Hematopoietic multipotent progenitor cell treated with erythropoietin and hydrocortisone succinate and interleukin-3 and kit ligand, for 8 days (in vitro differentiated cells): ENCODE data around the gene ONECUT3.

Experiments
- DNase-seq: peaks from one replicate; pipeline ENCODE4 v3.0.0-alpha.2; 2015

The ONECUT3 gene

GRCh38 chr19:1742989-1743696 is 10.2 kb upstream of the ONECUT3 start:
- DNase-seq, result no peak

- no peak for DNase-seq
Observed at GRCh38 chr19:1744133-1744665, 9.1 kb upstream of the ONECUT3 start.

GRCh38 chr19:1744822-1745563 is 8.3 kb upstream of the ONECUT3 start:
- no peak for DNase-seq

- DNase-seq, result no peak
Observed at GRCh38 chr19:1745589-1746031, 7.7 kb upstream of the ONECUT3 start.

- DNase-seq, result no peak
Observed at GRCh38 chr19:1746401-1747284, 6.7 kb upstream of the ONECUT3 start.

- no peak for DNase-seq
Observed at GRCh38 chr19:1747285-1748114, 5.8 kb upstream of the ONECUT3 start.

- peak; percentile 16 for DNase-seq
Observed at GRCh38 chr19:1748115-1748872, 5.0 kb upstream of the ONECUT3 start.

GRCh38 chr19:1748873-1749341 is 4.4 kb upstream of the ONECUT3 start:
- no peak for DNase-seq

- DNase-seq, result no peak
Observed at GRCh38 chr19:1749373-1750342, 3.6 kb upstream of the ONECUT3 start.

- DNase-seq, result no peak
Observed at GRCh38 chr19:1750343-1751021, 2.8 kb upstream of the ONECUT3 start.

- no peak for DNase-seq
Observed at GRCh38 chr19:1751367-1752008, 1.8 kb upstream of the ONECUT3 start.

- DNase-seq, result no peak
Observed at GRCh38 chr19:1752009-1752756, 1.1 kb upstream of the ONECUT3 start.

- DNase-seq, result no peak
Observed at GRCh38 chr19:1754018-1754635, 821 bp downstream of the ONECUT3 start.

GRCh38 chr19:1754636-1755466 is 1.5 kb downstream of the ONECUT3 start:
- no peak for DNase-seq

GRCh38 chr19:1755467-1756171 is 2.3 kb downstream of the ONECUT3 start:
- DNase-seq, result no peak

GRCh38 chr19:1756264-1756663 is 3.0 kb downstream of the ONECUT3 start:
- DNase-seq, result no peak
